Adipocyte (in vitro differentiated cells): Measurements from ENCODE around the gene DNAH11.

Experiments used
- DNase-seq: peaks from one replicate; pipeline ENCODE4 v3.0.0-alpha.2; 2015; ENCODE audit warnings: low read depth
- H3K27me3 ChIP-seq: replicated peaks from 2 replicates; pipeline ENCODE4 v1.7.0; 2013; ENCODE audit warnings: mild to moderate bottlenecking, low read length, moderate library complexity; ENCODE audit not compliant: control insufficient read depth, insufficient read depth
- H3K36me3 ChIP-seq: 2 replicates; pipeline ENCODE4 v1.7.0; 2013; ENCODE audit warnings: low read length, mild to moderate bottlenecking, moderate library complexity; ENCODE audit not compliant: control insufficient read depth, insufficient read depth, severe bottlenecking
- H3K4me1 ChIP-seq: 2 replicates; pipeline ENCODE4 v1.7.0; 2013; ENCODE audit warnings: mild to moderate bottlenecking, low read length, moderate library complexity; ENCODE audit not compliant: control insufficient read depth, insufficient read depth
- H3K4me3 ChIP-seq: 2 replicates; pipeline ENCODE4 v1.7.0; 2013; ENCODE audit warnings: mild to moderate bottlenecking, low read length, moderate library complexity
- H3K9ac ChIP-seq: 2 replicates; pipeline ENCODE4 v1.7.0; 2013; ENCODE audit warnings: mild to moderate bottlenecking, low read length, moderate library complexity
- H3K9me3 ChIP-seq: 2 replicates; pipeline ENCODE4 v1.7.0; 2013; ENCODE audit warnings: mild to moderate bottlenecking, low read length, moderate library complexity; ENCODE audit not compliant: control insufficient read depth

The DNAH11 gene

DNA sequence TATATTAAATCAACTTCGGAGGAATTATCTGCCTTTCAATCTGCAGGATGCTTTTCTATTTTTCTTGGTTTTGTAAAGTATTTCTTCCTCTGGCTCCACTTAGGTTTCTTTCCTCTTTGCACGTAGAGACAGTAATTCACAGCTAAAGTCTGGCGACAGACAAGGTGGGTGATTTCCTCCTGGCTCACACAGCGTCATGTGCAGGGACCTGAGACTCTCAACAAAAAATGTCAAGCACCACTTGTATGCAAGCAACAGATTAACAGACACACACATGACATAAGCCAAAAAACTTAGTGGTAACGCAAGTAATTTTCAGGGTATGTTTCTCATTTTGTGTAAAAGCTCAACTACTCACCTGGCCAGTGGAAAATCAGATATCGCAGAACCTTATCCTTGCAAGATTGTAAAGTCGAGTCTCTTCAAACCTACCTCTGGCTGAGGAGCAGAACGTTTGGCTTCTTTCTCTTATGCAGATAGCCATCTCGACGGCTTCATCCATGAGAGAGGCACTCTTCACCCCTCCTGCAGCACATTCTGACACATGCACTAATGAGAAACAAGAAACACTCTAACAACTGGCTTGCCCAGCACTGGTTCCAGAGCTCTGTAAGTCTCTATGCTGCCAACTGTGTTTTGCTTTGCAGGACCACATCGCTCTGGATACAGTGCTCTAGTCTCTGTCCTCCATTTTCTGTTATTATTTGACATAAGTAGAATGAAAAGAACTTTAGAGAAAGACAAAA, 214.9 kb downstream of the DNAH11 start:
- Histone ChIP-seq H3K9me3 (no peaks in the 10 kb centered on the region), H3K27me3 (peaks cover 10% of the 10 kb centered on the region), H3K9ac (no peak overlapping the region), H3K4me1 (no peaks in the 10 kb centered on the region), H3K36me3 (no peaks in the 10 kb centered on the region), H3K4me3 (no peak overlapping the region)
- no peak for DNase-seq

DNA sequence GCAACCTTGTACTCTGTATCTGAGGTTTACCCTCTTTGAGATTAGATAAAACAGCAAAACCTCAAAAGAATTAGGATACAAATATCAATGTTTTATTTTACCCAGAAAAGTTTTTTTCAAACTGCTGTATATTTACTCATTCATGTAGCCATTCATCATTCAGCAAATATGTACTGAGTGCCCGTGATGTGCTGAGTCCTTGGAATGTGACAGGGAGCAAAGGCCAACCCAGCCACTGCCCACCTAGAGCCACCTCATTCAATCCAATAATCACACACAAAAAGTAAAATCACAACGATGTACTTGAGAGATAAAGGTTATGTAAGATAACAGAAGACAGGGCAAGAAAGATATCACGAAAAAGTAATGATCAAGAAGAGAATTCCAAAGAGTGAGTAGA, 215.4 kb downstream of the DNAH11 start:
- H3K4me3 ChIP-seq: no peak overlapping the region
- H3K36me3 ChIP-seq: no peaks in the 10 kb centered on the region
- DNase-seq: no peak
- H3K9me3 ChIP-seq: no peaks in the 10 kb centered on the region
- H3K9ac ChIP-seq: no peak overlapping the region
- H3K4me1 ChIP-seq: no peaks in the 10 kb centered on the region
- H3K27me3 ChIP-seq: peaks cover 10% of the 10 kb centered on the region

DNA sequence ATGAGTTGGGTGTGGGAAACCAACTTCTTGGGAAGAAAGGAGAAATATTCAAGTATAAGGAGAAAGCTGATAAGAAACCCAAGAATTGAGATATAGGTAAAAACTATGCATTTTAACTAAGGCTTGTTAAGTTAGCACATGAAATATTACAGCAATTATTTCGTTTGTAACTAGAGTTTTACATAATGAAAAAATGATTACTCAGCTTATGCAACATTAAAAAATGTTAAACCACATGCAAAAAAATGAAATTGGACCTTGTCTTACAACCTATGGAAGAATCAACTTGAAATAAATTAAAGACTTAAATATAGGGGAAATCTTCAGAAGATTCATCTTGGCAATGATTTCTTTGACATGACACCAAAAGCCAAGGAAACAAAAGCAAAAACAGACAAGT, 219.6 kb downstream of the DNAH11 start:
- Histone ChIP-seq H3K36me3 (no peaks in the 10 kb centered on the region), H3K9ac (no peak overlapping the region), H3K4me3 (no peak overlapping the region), H3K9me3 (no peaks in the 10 kb centered on the region), H3K27me3 (peaks cover 21% of the 10 kb centered on the region), H3K4me1 (no peaks in the 10 kb centered on the region)
- DNase-seq: no peak

DNA sequence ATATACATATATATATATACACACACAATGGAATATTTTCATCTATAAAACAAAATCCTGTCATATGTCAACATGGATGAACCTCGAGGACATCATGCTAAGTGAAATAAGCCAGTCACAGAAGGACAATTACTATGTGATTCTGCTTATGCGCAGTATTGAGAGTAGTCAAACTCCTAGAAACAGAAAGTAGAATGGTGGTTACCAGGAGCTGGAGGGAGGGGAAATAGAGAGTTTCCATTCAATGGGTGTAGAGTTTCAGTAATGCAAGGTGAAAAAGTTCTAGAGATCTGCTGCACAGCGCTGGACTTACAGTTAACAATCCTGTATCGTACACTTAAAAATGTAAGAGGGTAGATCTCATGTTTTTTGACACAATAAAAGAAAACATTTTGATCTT, 221.0 kb downstream of the DNAH11 start:
- no peaks in the 10 kb centered on the region for H3K4me1 ChIP-seq
- peaks cover 24% of the 10 kb centered on the region for H3K27me3 ChIP-seq
- no peaks in the 10 kb centered on the region for H3K36me3 ChIP-seq
- H3K9ac ChIP-seq: no peak overlapping the region
- H3K9me3 ChIP-seq: no peaks in the 10 kb centered on the region
- H3K4me3 ChIP-seq: no peak overlapping the region
- DNase-seq: no peak

DNA sequence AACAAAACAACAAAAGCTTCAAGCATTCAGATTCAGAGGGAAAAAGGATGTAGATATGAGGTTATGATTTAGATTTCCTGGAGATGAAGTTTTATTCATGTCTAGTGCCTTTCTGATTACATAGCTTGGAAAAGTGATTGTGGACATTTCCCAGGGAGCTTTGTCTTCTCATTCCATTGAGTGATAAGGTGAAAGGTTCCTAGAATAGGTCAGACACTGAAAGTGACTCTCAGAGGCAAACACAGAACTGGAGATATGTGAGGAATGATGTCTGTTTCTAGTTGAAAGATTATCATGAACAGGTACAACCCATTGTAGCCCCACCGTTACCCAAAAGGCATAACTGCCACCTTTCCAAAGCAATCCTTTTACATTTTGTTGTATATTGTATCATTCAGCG, 223.4 kb downstream of the DNAH11 start:
- Histone ChIP-seq H3K9ac (no peak overlapping the region), H3K4me3 (no peak overlapping the region), H3K9me3 (no peaks in the 10 kb centered on the region), H3K4me1 (no peaks in the 10 kb centered on the region), H3K27me3 (peaks cover 27% of the 10 kb centered on the region), H3K36me3 (no peaks in the 10 kb centered on the region)
- no peak for DNase-seq

DNA sequence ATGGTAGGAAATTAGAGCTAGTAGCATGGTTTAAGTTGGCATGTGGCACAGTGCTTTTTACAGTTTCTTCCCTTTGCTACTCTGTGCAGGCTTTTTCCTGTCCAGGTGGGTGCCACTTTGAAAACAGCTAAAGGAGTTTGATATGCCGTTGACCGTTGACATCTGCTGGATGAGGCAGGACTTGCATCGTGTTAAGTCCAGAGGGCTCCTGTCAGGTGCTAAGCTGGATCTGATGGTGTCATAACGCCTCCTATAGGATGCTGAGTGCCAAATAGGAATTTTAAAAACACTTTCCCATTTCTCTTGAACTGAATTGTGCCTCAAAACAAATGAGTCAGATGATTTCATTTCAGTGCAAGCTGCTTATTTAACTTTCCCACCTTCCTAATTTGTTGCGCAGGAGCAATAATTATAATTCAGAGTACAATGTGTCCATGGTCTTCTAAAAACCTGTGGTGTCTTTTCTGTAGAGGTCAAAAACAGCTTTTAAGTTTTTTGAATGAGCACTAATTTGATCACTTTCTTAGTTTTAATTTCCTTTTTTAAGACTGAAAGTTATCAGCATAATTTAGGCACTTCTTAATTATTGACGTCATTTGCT, 224.6 kb downstream of the DNAH11 start:
- Histone ChIP-seq H3K9me3 (no peaks in the 10 kb centered on the region), H3K36me3 (no peaks in the 10 kb centered on the region), H3K9ac (no peak overlapping the region), H3K4me1 (no peaks in the 10 kb centered on the region), H3K27me3 (peaks cover 33% of the 10 kb centered on the region), H3K4me3 (no peak overlapping the region)
- peak; percentile 76 for DNase-seq

DNA sequence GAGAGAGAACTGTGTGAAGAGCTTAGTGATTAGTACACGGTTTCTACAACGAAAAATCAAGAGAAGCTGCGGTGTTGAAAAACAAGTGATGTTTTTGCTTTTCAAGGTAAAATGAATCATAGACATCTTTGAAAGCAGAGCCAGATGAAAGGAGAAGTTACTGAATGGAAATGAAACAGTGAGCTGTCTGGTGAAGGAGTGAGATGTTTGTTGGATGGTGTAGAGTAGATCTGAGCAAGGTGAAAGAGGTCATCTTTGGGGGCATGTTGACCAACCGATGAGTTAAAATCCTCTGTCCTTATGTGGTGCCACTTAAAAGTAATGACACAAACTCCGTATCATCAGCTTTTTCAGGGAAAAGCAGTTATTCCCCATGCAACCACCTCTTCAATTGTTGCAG, 225.4 kb downstream of the DNAH11 start:
- H3K4me1 ChIP-seq: no peaks in the 10 kb centered on the region
- peaks cover 33% of the 10 kb centered on the region for H3K27me3 ChIP-seq

DNA sequence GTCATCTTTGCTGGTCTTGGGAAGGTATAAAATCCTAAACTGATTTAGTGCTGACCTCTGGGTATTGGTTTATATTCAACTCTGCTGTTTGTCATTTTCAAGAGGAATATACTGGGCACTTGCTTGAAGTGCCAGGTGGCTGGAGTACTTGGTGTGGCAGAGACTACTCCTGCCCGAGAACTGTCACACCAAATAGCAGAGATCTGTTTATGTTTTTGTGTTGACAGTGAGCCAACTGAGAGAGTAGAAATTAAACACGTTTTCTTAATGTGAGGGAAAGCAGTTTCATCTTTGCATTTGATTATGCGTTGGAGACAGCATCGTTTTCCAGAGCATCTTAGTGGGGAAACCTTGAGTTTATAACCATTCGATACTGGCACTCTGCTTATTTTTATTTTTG, 228.4 kb downstream of the DNAH11 start:
- H3K9me3 ChIP-seq: no peaks in the 10 kb centered on the region
- no peak overlapping the region for H3K4me3 ChIP-seq
- peaks cover 29% of the 10 kb centered on the region for H3K27me3 ChIP-seq
- no peaks in the 10 kb centered on the region for H3K4me1 ChIP-seq
- H3K36me3 ChIP-seq: no peaks in the 10 kb centered on the region
- H3K9ac ChIP-seq: no peak overlapping the region
- DNase-seq: no peak

More for the DNA sequence above, 225.4 kb downstream of the DNAH11 start:
- Histone ChIP-seq H3K9me3 (no peaks in the 10 kb centered on the region), H3K36me3 (no peaks in the 10 kb centered on the region), H3K4me3 (no peak overlapping the region), H3K9ac (no peak overlapping the region)
- no peak for DNase-seq

DNA sequence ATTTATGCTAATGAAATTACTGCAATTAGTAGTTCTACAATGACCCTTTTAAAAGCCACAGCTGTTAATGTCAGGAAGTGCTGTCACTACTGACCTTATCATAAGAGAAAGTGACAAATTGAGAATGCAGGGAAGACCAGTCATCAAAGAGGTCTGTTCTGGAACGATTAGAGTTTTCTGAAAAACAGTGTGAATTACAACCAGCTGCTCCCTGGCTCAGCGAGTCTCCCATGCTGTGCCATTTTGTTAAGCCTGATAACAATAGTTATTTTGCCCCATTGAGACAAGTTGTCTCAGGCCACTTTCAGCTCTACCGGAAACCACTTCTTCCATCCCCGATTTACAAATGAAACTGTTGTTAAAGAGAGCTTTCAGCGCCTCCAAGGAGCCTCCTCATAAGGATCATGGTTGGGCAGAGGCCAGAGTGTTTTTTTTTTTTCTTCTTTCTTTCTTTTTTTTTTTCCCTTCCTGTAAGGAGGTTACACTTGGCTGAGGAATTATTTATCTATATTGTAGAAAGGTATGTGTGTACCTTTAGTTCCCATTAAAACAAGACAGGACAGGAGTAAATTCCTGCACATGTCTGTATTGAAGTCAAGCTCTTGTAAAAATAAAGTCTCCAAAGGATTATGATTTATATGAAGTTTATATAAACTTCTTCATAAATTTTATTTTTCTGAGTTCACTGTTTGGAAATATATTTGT, 229.2 kb downstream of the DNAH11 start:
- H3K9me3 ChIP-seq: no peaks in the 10 kb centered on the region
- DNase-seq: no peak
- H3K4me3 ChIP-seq: no peak overlapping the region
- no peaks in the 10 kb centered on the region for H3K4me1 ChIP-seq
- no peaks in the 10 kb centered on the region for H3K36me3 ChIP-seq
- H3K27me3 ChIP-seq: peaks cover 23% of the 10 kb centered on the region
- H3K9ac ChIP-seq: no peak overlapping the region

DNA sequence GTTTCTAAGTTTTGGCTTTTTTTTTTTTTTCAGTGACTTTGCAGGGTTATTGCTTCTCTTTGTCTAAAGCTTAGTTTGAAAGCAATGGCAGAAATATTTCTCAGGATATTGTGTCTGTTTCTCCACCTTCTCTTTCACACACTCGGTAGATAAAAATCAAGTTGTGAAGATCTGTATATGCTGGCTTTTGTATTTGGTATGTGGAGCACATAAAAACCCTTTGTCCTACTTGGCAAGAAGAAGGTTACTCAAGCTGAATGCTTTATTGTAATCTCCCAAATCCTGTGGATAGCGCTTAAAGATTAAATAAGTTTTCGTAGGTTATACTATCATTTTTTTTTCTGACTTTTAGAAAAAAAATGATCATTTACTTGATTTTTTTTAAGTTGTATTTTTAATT, 230.5 kb downstream of the DNAH11 start:
- H3K9ac ChIP-seq: no peak overlapping the region
- peak; percentile 9 for DNase-seq
- peaks cover 16% of the 10 kb centered on the region for H3K27me3 ChIP-seq
- no peaks in the 10 kb centered on the region for H3K36me3 ChIP-seq
- no peak overlapping the region for H3K4me3 ChIP-seq
- no peaks in the 10 kb centered on the region for H3K9me3 ChIP-seq
- no peaks in the 10 kb centered on the region for H3K4me1 ChIP-seq

DNA sequence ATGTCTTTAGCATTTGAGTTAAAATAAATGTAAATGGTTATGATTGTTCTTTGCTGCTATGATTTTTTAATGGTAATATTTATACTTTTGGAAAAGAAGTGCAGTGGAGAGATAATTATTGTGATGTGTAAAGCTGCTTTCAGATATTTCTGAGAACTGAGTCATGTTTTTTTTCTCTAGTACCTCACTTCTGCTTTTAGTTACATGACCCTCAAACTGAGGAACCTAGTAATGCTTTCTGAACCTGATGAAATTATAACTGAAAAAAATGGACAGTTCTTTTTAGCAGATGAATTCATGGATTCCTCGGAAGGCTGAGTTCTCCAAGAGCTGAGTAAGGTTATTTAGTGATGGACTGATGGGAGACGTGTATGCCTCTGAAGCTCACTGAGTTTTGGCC, 235.1 kb downstream of the DNAH11 start:
- Histone ChIP-seq H3K9me3 (no peaks in the 10 kb centered on the region), H3K4me3 (no peak overlapping the region), H3K9ac (no peak overlapping the region), H3K27me3 (peaks cover 5% of the 10 kb centered on the region), H3K36me3 (no peaks in the 10 kb centered on the region), H3K4me1 (no peaks in the 10 kb centered on the region)
- no peak for DNase-seq
